Measurements from ENCODE around the gene SLITRK4.

Gene SLITRK4, protein sequence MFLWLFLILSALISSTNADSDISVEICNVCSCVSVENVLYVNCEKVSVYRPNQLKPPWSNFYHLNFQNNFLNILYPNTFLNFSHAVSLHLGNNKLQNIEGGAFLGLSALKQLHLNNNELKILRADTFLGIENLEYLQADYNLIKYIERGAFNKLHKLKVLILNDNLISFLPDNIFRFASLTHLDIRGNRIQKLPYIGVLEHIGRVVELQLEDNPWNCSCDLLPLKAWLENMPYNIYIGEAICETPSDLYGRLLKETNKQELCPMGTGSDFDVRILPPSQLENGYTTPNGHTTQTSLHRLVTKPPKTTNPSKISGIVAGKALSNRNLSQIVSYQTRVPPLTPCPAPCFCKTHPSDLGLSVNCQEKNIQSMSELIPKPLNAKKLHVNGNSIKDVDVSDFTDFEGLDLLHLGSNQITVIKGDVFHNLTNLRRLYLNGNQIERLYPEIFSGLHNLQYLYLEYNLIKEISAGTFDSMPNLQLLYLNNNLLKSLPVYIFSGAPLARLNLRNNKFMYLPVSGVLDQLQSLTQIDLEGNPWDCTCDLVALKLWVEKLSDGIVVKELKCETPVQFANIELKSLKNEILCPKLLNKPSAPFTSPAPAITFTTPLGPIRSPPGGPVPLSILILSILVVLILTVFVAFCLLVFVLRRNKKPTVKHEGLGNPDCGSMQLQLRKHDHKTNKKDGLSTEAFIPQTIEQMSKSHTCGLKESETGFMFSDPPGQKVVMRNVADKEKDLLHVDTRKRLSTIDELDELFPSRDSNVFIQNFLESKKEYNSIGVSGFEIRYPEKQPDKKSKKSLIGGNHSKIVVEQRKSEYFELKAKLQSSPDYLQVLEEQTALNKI

DNA sequence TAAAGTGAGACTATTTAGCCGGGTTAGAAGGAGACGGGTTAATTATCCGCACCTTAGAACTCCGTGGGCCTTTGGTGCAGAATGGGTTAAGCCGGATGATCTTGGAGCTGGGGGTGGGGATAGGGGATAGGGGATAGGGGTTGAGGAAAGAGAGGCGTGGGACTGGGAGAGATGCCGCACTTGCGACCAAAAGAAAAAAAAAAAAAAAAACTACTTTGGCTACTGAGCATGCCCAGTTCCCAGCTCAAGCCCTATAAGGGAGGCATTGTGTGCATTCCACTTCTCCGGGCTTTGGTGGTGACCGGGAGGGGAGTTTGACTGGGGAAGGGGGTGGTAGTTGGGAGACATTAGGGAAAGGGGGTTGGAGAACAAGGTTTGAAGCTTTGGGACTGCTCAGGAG, at the start of gene SLITRK4:
TSS of gene SLITRK4 (minus strand) at position 187 of the 400 bp plus-strand sequence. CDS start 4,993 bp downstream, outside the sequence.
- DNase-seq (ENCODE audit: low read depth in 2 of 2): no peak

DNA sequence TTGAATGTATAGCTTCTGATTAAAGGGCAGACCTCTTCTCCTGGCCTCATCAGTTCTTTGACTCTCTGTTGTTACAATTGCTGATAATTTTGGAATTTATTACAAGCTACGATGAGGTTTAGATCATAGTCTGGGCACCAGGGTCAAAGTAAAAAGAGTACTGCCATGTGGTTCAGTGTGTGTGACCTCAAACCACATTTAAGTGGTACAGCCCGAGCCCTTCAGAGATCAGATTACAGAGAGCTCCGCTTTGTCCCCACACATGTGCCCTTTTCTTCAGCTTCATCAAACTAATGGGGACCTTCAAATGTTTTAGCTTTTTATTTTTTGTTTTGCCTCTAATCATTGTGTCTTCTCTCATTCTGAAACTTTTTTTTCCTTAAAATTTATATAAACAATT, 47.6 kb upstream of the SLITRK4 start:
- no peak for DNase-seq (ENCODE audit: low read depth in 2 of 2)

DNA sequence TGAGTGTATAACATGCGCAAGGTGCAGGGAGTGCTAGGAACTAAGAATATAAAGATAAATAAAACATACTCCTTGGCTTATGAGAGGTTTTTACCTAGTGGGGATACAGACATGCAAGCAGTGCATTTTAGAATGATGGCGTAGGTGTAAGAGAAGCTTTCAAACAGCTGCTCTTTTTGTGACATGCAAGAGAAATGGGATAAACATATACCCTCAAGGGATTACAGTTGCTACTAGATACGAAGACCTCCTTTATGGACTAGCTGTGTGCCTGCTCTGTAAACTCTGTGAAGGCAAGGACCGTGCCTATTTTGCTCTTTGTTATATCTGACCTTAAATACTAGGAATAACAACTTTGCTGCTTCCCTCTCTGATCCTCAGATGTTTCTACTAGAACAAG, 39.0 kb upstream of the SLITRK4 start:
- no peak for DNase-seq (ENCODE audit: low read depth in 2 of 2)

DNA sequence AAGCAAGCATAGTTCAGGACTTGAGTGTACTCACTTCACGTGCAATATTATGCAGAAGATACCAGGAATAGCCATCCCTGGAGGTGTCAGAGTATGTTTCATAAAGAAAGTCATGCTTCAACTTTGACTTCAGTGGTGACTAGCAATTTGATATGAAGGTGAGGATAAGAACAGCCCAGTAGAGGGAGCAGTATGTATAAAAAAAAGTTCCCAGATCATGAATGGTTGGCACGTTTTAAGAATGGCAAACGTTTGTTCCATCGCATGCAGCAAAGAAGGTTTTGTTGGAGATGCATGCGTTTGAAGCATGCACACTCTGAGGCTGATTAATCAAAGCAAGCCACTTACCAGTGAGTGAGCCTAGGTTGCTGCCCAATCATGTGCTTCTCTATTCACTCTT, 33.5 kb upstream of the SLITRK4 start:
- no peak for DNase-seq (ENCODE audit: low read depth in 2 of 2)

DNA sequence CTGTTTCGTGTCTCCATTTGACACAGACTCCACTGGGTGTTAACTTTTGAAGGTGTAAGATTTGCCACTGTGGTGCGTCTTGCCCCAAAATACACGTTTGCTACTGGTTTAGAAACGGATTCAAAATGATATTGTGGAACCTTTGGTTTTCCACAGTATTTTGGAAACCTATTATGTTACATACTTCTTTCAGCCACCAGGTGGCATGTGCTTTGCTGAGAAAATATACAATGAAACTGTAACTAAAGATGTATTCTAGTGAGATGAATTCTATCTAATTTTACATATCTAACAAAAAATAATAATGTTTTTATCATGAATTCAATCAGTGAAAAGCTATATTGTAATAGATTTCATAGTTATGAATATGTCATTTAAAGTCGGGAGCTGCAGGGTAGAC, 28.4 kb upstream of the SLITRK4 start:
- no peak for DNase-seq (ENCODE audit: low read depth in 2 of 2)

DNA sequence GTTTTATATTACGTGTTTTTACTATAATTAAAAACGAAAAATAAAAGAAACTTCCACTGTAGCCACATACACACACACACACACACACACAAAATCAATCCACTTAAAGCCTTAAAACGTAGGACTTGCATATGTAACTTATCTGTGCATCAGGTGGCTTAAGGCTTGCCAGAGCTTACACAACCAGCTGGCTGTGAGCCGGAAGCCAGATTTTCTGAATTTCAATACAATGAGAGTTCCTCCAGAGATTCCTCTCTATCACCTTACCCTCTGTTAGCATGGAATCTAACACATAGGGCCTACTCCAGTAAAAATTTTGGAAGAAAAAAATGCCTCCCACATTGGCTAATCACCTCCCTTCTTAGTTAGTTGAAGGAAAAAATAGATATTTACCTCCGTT, 27.9 kb upstream of the SLITRK4 start:
- DNase-seq (ENCODE audit: low read depth in 2 of 2): no peak

DNA sequence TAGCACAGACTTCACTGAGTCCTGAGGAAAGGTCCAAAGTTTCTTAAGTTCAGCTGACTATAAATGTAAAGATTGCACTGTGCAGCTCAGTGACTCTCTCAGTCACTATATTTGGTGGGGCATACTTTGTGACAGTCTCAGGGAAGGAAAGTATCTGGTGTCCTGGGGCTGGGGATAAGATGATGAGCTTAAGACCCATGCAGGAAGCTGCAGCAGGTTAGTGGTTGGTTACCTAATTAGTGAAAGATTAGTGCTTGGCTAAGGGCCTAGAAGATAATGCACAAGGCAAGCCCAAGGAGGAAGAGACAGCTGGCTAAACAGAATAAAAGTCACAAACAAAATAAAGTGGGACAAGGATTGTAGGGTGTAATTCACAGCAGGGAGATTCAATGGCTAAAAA, 25.4 kb upstream of the SLITRK4 start:
- DNase-seq (ENCODE audit: low read depth in 2 of 2): no peak

DNA sequence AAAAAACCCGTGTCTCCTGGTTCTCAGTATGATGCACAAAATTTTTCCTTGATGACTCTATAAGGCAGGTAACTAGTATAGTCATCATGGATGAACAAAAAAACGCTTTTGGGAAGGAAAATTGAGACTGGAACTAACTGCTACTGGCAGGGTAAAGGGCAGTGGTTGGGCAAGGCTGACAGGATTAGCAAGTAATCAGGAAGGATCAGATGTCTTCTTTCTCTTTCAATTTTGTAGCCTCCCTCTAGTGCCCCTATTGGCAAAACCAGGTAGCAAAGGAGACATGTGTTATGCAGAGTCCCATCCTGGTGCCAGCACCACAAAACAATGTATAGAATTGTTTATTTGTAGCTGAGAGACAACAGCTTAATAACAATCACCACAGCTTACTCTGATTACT, 12.8 kb upstream of the SLITRK4 start:
- no peak for DNase-seq (ENCODE audit: low read depth in 2 of 2)

DNA sequence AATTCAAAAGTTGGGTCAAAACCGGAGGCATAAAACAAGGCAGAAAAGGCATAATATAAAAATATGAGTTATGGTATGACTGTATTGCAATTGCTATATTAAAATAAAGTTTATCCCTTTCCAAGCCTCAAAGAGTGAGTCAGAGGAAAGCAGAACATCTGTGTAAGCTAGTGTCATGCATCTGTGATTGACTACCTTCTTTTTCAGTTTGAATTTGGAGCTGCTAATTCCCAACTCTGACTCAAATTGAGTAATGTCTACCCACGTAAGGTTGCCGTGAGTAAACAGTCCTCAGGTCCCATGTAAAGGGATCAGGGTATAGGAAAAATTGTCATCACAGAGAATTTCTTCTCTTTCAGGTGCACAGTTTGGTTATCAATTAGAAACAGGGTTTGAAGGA, 6.5 kb upstream of the SLITRK4 start:
- no peak for DNase-seq (ENCODE audit: low read depth in 2 of 2)

DNA sequence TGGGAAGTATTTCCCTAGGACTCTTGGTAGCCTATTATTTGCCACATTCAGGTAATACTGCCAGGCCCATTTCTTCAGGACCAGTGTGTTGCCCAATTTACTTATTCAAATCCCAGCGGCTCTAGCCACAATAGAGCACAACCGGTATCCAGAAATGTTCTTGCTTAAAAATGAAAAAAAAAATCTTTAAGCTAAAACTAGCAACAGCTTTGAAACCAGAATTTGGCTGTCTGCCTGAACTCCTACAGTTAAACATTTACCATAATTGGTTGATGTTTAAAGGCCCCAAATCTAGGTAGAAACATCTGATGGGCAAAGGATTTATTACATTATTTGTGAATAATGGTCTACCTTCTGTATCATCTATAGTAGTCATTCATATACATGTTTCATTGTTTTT, 930 bp upstream of the SLITRK4 start:
- no peak for DNase-seq (ENCODE audit: low read depth in 2 of 2)

DNA sequence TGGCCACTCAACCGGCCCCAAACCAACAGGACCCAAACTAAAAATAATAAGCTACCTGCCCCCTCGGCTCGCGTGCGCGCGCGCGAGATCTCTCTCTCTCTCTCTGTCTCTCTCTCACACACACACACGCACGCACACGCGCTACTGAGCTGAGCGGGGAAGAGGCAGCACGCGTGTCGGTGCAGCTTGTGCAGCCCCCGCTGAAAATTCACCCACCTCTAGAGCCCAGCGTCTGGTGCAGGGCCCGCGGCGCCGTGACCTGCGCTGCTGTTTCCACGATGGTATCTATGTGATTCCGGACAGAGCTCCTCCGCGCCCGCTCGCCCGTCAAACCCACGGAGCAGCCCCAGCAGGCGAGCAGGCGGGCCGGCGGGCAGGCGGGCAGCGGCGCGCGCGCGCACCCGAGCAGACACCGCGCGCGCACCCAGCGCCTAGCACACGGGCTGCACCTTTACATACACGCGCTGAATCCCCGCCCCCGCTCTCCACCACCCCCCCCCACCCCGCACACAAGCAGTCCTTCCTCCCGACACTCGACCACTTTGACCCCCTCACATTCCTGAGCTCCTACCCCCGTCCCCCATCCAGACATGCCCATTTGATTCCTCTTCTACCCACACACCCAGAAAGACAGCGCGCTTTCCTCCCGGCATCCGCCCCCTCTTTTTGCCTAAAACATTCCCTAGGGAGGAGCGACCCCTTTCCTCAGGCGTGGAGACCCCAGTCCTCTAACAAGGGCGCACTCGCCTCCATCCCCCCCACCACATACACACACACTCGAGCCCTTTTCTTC, 1.0 kb downstream of the SLITRK4 start:
- DNase-seq (ENCODE audit: low read depth in 2 of 2): no peak

DNA sequence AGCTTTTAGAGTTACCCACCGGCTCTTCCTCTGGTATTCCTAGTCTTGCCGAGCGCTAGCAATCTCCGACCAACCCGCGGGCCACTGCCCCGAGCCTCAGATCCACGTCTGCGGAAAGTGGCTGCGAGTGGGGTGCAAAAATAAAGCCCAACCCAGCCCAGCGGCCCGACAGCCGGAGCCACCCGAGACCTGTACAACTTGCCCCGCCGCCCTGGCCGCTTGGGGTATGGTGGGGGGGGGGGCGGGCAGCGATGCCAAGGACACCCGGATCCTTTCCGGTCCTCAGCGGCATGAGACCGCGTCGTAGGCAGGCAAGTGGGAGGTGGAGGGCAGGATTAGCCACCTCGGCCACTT, 1.6 kb downstream of the SLITRK4 start:
- no peak for DNase-seq (ENCODE audit: low read depth in 2 of 2)

DNA sequence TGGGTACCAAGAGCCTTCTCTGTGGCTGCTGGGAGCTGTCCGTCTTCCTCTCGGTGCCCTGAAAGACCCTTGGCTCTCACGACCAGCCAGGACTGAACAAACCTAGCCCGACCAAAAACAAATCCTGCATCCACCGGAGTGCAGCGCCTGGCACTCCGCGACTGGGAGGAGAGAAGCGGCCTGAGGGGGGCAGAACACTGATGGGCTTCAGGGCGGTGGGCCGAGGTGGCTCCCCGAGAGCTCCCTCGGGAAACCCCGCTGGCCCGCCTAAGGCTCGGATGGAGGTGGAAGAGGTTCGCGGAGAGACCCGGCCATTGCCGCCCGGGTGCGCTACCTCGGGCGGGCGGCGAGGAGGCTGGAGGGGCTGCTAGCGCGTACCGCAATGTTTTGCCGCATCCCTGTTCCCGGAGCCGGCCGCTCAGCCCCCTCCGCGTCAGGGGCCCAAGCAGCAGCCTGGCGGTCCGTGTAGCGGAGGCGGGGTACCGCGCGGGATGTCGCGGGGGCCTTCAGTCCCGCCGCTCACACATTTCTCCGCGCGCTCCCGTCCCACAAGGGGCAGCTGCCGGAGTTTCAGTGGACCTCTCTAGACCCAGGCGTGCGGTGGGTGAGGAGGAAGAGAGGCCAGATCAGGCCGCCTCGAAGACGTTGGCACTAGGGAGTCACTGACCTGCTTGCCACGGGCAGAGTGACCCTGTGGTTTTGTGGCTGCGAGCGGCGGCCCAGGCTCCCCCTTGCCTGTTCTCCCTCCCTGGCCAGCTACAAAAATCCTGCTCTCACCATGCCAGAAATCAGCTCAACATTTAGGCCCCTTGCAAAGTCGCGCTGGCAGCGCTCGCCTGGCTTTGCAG, 2.2 kb downstream of the SLITRK4 start:
- DNase-seq (ENCODE audit: low read depth in 2 of 2): no peak

DNA sequence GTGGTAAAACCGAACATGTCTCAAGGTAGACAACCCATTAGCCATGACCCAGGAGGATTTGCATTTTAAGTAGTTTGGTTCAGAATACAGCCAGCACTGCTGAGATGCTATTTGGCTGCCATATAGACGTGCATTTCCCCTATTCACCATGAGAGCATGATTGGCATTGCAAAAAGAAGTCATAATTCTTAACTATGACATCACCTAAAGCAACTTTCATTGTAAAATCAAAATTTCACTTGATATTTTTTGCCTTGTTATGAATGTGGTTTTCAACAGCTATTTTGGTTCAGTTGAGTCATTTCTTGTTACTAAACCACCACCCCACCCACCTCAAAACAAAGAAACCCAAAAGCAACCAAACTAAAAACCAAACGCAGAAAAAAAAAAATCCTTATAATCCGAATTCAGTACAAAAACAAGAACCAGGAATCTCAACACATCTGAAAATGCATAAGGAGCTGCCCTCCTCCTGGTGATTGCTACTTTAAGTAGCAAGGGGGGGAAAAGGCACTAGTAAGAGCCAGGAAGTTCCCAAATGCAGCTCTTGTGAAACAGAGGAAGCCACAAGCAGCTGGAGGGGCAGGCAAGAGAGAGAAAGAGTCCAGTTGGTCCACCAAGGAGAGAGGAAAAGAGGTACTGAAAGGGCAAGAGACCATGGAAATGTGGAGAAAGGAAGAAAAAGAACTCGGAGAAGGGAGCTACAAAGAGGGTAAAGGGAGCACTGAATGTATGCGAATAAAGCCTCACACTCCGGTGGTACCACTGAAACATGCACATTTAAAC, 3.1 kb downstream of the SLITRK4 start:
- DNase-seq (ENCODE audit: low read depth in 2 of 2): no peak

DNA sequence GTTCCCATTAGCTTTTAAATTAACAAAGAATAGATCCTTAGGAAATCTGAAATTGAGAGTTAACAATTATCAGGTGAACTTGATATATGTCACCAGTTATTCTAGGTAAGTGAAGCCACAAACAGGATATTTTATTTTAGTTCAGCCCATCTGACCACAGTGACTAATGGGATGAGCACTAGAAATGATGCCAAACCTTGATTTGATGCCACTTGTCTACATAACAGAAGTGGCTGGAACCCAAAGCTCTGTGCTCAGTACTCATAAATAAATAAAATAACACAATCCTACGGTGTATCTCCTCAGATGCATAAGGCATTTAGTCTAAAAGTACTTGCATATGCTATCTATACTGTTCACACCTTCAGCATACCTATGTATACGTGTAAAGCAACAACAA, 12.2 kb downstream of the SLITRK4 start:
- DNase-seq (ENCODE audit: low read depth in 2 of 2): no peak

DNA sequence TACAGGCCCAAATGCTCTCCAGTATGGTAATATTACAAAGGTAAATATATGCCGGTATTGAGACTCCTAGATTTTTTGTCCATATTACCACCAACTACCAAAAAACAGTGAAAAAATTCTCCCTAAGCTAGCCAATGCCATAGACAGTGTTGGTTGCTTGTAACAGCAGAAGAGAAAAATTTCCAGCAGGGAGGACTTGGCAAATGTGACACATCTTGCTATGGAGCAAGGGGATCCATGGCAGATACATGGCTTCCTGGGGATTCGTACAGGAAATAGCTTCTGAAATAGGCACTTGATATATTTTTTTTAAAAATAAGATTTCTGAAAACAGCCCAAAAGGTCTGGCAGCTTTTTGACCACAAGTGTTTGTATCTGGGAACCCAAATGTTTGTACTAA, 14.6 kb downstream of the SLITRK4 start:
- no peak for DNase-seq (ENCODE audit: low read depth in 2 of 2)

DNA sequence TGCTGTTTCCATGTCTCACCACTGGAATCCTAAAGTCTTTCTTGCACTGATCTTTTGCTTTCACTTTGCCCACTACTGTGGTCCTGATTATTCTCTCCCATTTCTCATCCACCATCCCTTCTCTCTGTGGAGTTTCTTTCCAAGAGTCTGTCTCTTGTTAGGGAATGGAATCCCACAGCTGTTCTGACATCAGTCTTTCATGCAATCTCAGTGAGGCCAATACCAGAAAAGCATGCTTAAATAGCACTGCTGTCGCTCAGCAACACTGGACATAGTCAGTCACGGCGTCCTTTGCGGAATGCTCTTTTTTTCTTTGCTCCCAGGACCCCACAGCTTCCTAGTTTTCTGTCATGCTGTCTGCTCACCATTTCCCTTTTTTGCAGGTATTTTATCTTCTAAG, 20.1 kb downstream of the SLITRK4 start:
- no peak for DNase-seq (ENCODE audit: low read depth in 2 of 2)

DNA sequence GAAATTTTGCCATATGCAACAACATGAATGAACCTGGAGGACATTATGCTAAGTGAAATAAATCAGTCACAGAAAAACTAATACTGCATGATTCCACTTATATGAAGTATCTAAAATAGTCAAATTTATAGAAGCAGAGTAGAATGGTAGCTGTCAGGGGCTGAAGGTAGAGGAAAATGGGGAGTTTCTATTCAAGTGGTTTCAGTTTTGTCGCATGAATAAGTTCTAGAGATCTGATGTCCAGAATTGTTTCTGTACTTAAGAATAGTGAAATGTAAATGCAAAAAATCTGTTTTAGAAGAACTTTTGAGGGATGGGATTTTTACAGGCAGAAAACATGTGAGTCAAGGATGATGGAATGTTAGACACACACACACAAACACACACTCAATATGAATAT, 34.1 kb downstream of the SLITRK4 start:
- DNase-seq (ENCODE audit: low read depth in 2 of 2): no peak

DNA sequence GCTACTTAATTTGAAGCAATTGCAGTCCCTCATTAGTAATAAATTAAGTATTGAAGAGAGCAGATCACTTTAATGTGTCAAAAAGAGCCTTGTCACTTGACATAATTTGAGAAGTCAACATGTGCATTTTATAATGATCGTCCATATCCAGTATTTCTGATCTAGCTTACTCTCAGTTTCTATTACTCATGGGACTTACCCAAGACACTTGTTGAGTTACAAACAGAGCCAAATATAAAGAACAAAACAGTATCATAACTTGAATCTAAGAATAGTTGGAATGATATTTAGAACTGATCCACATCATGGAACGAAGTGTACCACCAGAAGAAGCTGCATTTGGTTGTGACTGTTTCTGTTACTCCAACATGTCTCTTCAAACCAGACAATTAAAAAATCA, 54.7 kb downstream of the SLITRK4 start:
- DNase-seq (ENCODE audit: low read depth in 2 of 2): no peak

DNA sequence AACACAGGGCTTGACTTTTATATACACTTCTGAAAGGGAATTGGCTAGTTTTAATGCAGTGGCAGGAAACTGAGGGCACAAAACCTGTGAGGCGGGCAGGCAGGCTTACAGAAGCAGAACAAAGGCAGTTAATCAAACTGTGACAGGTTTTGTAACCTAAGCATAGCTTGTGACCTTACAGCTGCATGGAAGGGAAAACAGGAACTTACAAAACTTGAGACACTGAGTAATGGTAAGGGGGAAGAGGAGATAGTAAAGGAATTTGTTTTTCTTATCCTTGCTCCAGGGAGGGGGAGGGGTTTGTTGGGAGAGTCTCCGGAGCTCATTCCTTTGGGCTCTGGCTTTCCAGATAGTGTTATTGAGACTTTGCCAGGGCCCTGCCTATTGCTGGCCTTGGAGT, 55.6 kb downstream of the SLITRK4 start:
- no peak for DNase-seq (ENCODE audit: low read depth in 2 of 2)

Data from stimulated activated CD8-positive, alpha-beta memory T cell treated with anti-CD3 and anti-CD28 coated beads, Interleukin-15, amount 100 ng/mL, for 48 hours (primary cell).